DND-41 (cell line): ENCODE data around the gene ZNF672.
A peak's percentile ranks its signal among the peaks of the same experiment; 100 is the strongest.
"Not testable (repeated sequence)": the region's sequence is repeated elsewhere in the genome, so short reads cannot be mapped to it uniquely, and the experiment has no call there.

Experiments
- ATAC-seq: fragments of 200-7000 bp; cut with Tn5 transposase; 3 replicates; pipeline ENCODE4 v1.9.1; 2021; ENCODE audit warnings: low read depth; ENCODE audit not compliant: insufficient read depth
- DNase-seq: peaks from one replicate; pipeline ENCODE4 v3.0.0-alpha.2; 2020
- H2AFZ ChIP-seq: 2 replicates; pipeline ENCODE4 v1.6.0; 2012; ENCODE audit warnings: low read depth, low read length
- H3K27ac ChIP-seq: 2 replicates; pipeline ENCODE4 v1.5.1; 2012; ENCODE audit warnings: low read length, inconsistent platforms
- H3K27me3 ChIP-seq: fragments of 200-600 bp; sonication (generic); 2 replicates; pipeline ENCODE4 v1.6.0; 2012; ENCODE audit warnings: low read length, mild to moderate bottlenecking, inconsistent platforms; ENCODE audit not compliant: insufficient read depth, poor library complexity
- H3K36me3 ChIP-seq: 2 replicates; pipeline ENCODE4 v1.5.1; 2012; ENCODE audit warnings: low read length, inconsistent platforms; ENCODE audit not compliant: insufficient read depth
- H3K4me1 ChIP-seq: 2 replicates; pipeline ENCODE4 v1.5.1; 2012; ENCODE audit warnings: mild to moderate bottlenecking, low read length; ENCODE audit not compliant: insufficient read depth
- H3K4me2 ChIP-seq: 2 replicates; pipeline ENCODE4 v1.6.0; 2012; ENCODE audit warnings: mild to moderate bottlenecking, moderate library complexity, low read length, inconsistent platforms; ENCODE audit not compliant: insufficient read depth
- H3K4me3 ChIP-seq, 2 experiments: fragments of 200-600 bp in 1 of 2; shearing (Covaris generic) in 1 of 2; 2 replicates each; pipeline ENCODE4 v1.5.1; 2012 to 2016; ENCODE audit warnings: inconsistent platforms in 2 of 2, low read length in 2 of 2, mild to moderate bottlenecking in 2 of 2, low read depth in 1 of 2, moderate library complexity in 1 of 2
- H3K79me2 ChIP-seq: 2 replicates; pipeline ENCODE4 v1.6.0; 2012; ENCODE audit warnings: low read length, inconsistent platforms; ENCODE audit not compliant: insufficient read depth
- H3K9ac ChIP-seq: 2 replicates; pipeline ENCODE4 v1.6.0; 2012; ENCODE audit warnings: low read depth, mild to moderate bottlenecking, inconsistent platforms, low read length, moderate library complexity
- H3K9me3 ChIP-seq: 2 replicates; pipeline ENCODE4 v1.5.1; 2012; ENCODE audit warnings: low read length, moderate library complexity, mild to moderate bottlenecking, inconsistent platforms; ENCODE audit not compliant: insufficient read depth, severe bottlenecking
- H4K20me1 ChIP-seq: 2 replicates; pipeline ENCODE4 v1.6.0; 2012; ENCODE audit warnings: low read length; ENCODE audit not compliant: insufficient read depth
- CTCF ChIP-seq: IDR thresholded peaks from 2 replicates; pipeline ENCODE4 v1.5.1; 2012; ENCODE audit warnings: borderline replicate concordance, low read length, moderate library complexity, mild to moderate bottlenecking; ENCODE audit not compliant: poor library complexity, severe bottlenecking; ENCODE audit errors: extremely low read depth
- EZH2 ChIP-seq: IDR thresholded peaks from 3 replicates; pipeline ENCODE4 v1.6.1; 2012; ENCODE audit warnings: borderline replicate concordance, low read depth, mild to moderate bottlenecking, moderate library complexity, low read length, inconsistent platforms; ENCODE audit not compliant: severe bottlenecking

Gene ZNF672

GRCh38 chr1:248885646-248886045 is 47.6 kb downstream of the ZNF672 start:
- Histone ChIP-seq H3K27ac (no peak overlapping the region), H3K9me3 (no peaks in the 10 kb centered on the region), H3K4me3 (no peak overlapping the region), H3K27me3 (no peaks in the 10 kb centered on the region), H3K9ac (no peak overlapping the region), H3K36me3 (no peaks in the 10 kb centered on the region), H2AFZ (no peak overlapping the region), H3K4me1 (no peaks in the 10 kb centered on the region), H3K4me2 (no peak overlapping the region), H3K79me2 (no peaks in the 10 kb centered on the region), H4K20me1 (no peaks in the 10 kb centered on the region)
- DNase-seq (no peak), ATAC-seq (no peak)
- TF ChIP-seq CTCF (no peak), EZH2 (no peak)

GRCh38 chr1:248886237-248886895 is 48.3 kb downstream of the ZNF672 start:
- Histone ChIP-seq H2AFZ (0 out of 2 replicates have a peak overlapping the region, but pooled peaks have one; percentile 17), H3K36me3 (no peaks in the 10 kb centered on the region), H3K4me2 (no peak overlapping the region), H3K79me2 (no peaks in the 10 kb centered on the region), H3K4me1 (no peaks in the 10 kb centered on the region), H3K9me3 (no peaks in the 10 kb centered on the region), H3K9ac (no peak overlapping the region), H3K27me3 (no peaks in the 10 kb centered on the region), H3K27ac (no peak overlapping the region), H4K20me1 (no peaks in the 10 kb centered on the region), H3K4me3 (no peak overlapping the region)
- ATAC-seq: no peak
- DNase-seq: no peak
- no peak for TF ChIP-seq EZH2
- no peak for TF ChIP-seq CTCF

GRCh38 chr1:248889914-248890243 is 51.9 kb downstream of the ZNF672 start:
- H3K27me3 ChIP-seq, H3K9ac ChIP-seq, H2AFZ ChIP-seq, H3K4me2 ChIP-seq, DNase-seq, H3K9me3 ChIP-seq, H4K20me1 ChIP-seq, H3K27ac ChIP-seq, H3K79me2 ChIP-seq, H3K4me1 ChIP-seq, H3K36me3 ChIP-seq, H3K4me3 ChIP-seq, ATAC-seq: not testable (repeated sequence)

- Histone ChIP-seq H3K4me3 (no peak overlapping the region), H3K79me2 (no peaks in the 10 kb centered on the region), H2AFZ (no peak overlapping the region), H3K9ac (no peak overlapping the region), H3K27me3 (peaks cover 3% of the 10 kb centered on the region), H3K9me3 (no peaks in the 10 kb centered on the region), H3K36me3 (no peaks in the 10 kb centered on the region), H3K4me1 (no peaks in the 10 kb centered on the region), H3K27ac (no peak overlapping the region), H4K20me1 (no peaks in the 10 kb centered on the region), H3K4me2 (no peak overlapping the region)
- no peak for TF ChIP-seq EZH2
- no peak for TF ChIP-seq CTCF
- DNase-seq (no peak), ATAC-seq (peak; percentile 37; the same call in 1 of the 3 replicates)
Observed at GRCh38 chr1:248890549-248891498, 52.8 kb downstream of the ZNF672 start.
